GM12878 (cell line): Measurements from ENCODE around the gene DHFR. TPM values are rescaled to one million over a fixed set of nuclear protein-coding genes. Genes with fewer than 3 reads are reported as not detected.

Source experiments
- ATAC-seq: fragments of 200-7000 bp; cut with Tn5 transposase; 3 replicates; pipeline ENCODE4 v1.9.1; 2020; ENCODE audit warnings: mild to moderate bottlenecking, moderate library complexity
- BruUV-seq: library from RNA; stranded (reverse); fragments of 400-500 nt; replicated peaks from 2 replicates; lab custom pipeline; 2021; lab: Mats Ljungman, UMichigan
- CTCF ChIA-PET: fragments of 300-600 bp; sonication (Branson Sonifier 250); formaldehyde crosslinking; extraction: SDS; loops from one replicate; lab custom pipeline; 2021; ENCODE audit warnings: inconsistent platforms; lab: Yijun Ruan, JAX
- POLR2A ChIA-PET: fragments of 350-600 bp; formaldehyde crosslinking; extraction: SDS; loops from one replicate; lab custom pipeline; 2021; ENCODE audit warnings: inconsistent platforms; lab: Charles Lee
- RAD21 ChIA-PET: fragments of 300-600 bp; sonication (Branson Sonifier 250); formaldehyde crosslinking; loops from one replicate; lab custom pipeline; 2023; ENCODE audit warnings: antibody characterized with exemption; ENCODE audit not compliant: unreplicated experiment; lab: Charles Lee
- SMC1A ChIA-PET: fragments of 300-600 bp; sonication (Branson Sonifier 250); formaldehyde crosslinking; loops from one replicate; lab custom pipeline; 2023; ENCODE audit not compliant: unreplicated experiment, uncharacterized antibody; lab: Charles Lee
- DNase-seq: peaks from one replicate; pipeline ENCODE4 v3.0.0-alpha.2; 2011; ENCODE audit warnings: low read depth, low spot score
- FAIRE-seq: peaks from 3 replicates; lab custom pipeline; 2011; peaks lifted over from hg19 to GRCh38; lab: Jason Lieb, UNC
- H2AFZ ChIP-seq: 2 replicates; pipeline ENCODE4 v1.6.0; 2011; ENCODE audit warnings: low read depth, low read length, control low read depth; ENCODE audit not compliant: control insufficient read depth
- H3K27ac ChIP-seq: 2 replicates; pipeline ENCODE4 v1.5.1; 2011; ENCODE audit warnings: control low read depth; ENCODE audit not compliant: control insufficient read depth, insufficient read depth
- H3K27me3 ChIP-seq, 2 experiments: replicated peaks in 1 of 2; 2 replicates each; pipeline versions ENCODE4 v1.6.0 to v1.6.1; 2011; ENCODE audit warnings: low read length in 1 of 2; ENCODE audit not compliant: control insufficient read depth in 2 of 2, insufficient read depth in 2 of 2
- H3K36me3 ChIP-seq, 2 experiments: 2 replicates each; pipeline ENCODE4 v1.5.1; 2011; ENCODE audit warnings: low read length in 1 of 2; ENCODE audit not compliant: control insufficient read depth in 2 of 2, insufficient read depth in 2 of 2
- H3K4me1 ChIP-seq: 2 replicates; pipeline ENCODE4 v1.6.1; 2011; ENCODE audit warnings: mild to moderate bottlenecking, low read length, moderate library complexity, mixed read lengths; ENCODE audit not compliant: control insufficient read depth, insufficient read depth
- H3K4me2 ChIP-seq: 2 replicates; pipeline ENCODE4 v1.6.0; 2011; ENCODE audit warnings: control low read depth; ENCODE audit not compliant: control insufficient read depth, insufficient read depth
- H3K4me3 ChIP-seq: fragments of 200-600 bp; sonication (generic); 2 replicates; pipeline ENCODE4 v1.5.1; 2016
- H3K79me2 ChIP-seq: 2 replicates; pipeline ENCODE4 v1.6.0; 2011; ENCODE audit warnings: low read length; ENCODE audit not compliant: control insufficient read depth, insufficient read depth
- H3K9ac ChIP-seq: 2 replicates; pipeline ENCODE4 v1.8.0; 2011; ENCODE audit warnings: low read length, control low read depth, mixed read lengths; ENCODE audit not compliant: control insufficient read depth, insufficient read depth
- H3K9me3 ChIP-seq: replicated peaks from 3 replicates; pipeline ENCODE4 v1.5.1; 2011; ENCODE audit warnings: mild to moderate bottlenecking, low read length; ENCODE audit not compliant: control insufficient read depth, insufficient read depth
- H4K20me1 ChIP-seq: 2 replicates; pipeline ENCODE4 v1.6.0; 2011; ENCODE audit not compliant: control insufficient read depth, insufficient read depth
- BHLHE40 ChIP-seq, 2 experiments: fragments of 450-650 bp in 1 of 2; IDR thresholded peaks; 2 replicates each; pipeline ENCODE4 v1.6.1; 2011 to 2017; ENCODE audit warnings: low read depth in 2 of 2, borderline replicate concordance in 1 of 2, improper control_type of control experiment in 1 of 2, low read length in 1 of 2, mild to moderate bottlenecking in 1 of 2
- CHD4 ChIP-seq: fragments of 200-600 bp; sonication (generic); IDR thresholded peaks from 2 replicates; pipeline ENCODE4 v1.6.1; 2016; ENCODE audit warnings: mild to moderate bottlenecking
- POU2F2 ChIP-seq: IDR thresholded peaks from 3 replicates; pipeline ENCODE4 v1.6.1; 2011; ENCODE audit warnings: low read depth, mild to moderate bottlenecking, low read length, borderline replicate concordance
- RAD21 ChIP-seq: IDR thresholded peaks from 2 replicates; pipeline ENCODE4 v1.6.1; 2011; ENCODE audit warnings: mild to moderate bottlenecking, low read depth, low read length, moderate library complexity; ENCODE audit not compliant: insufficient read depth
- SKIL ChIP-seq: fragments of 450-650 bp; IDR thresholded peaks from 2 replicates; pipeline ENCODE4 v1.6.1; 2017; ENCODE audit warnings: mild to moderate bottlenecking, low read depth, inconsistent platforms; ENCODE audit not compliant: poor library complexity, severe bottlenecking
- SREBF2 ChIP-seq: IDR thresholded peaks from 2 replicates; pipeline ENCODE4 v1.6.1; 2012; ENCODE audit warnings: mild to moderate bottlenecking, low read length
- WRNIP1 ChIP-seq: IDR thresholded peaks from 2 replicates; pipeline ENCODE4 v1.6.1; 2011; ENCODE audit warnings: low read depth, low read length, improper control_type of control experiment, borderline replicate concordance
- ZBTB40 ChIP-seq: fragments of 450-650 bp; IDR thresholded peaks from 2 replicates; pipeline ENCODE4 v1.6.1; 2016; ENCODE audit warnings: mild to moderate bottlenecking, moderate library complexity, borderline replicate concordance
- ZNF622 ChIP-seq: fragments of 450-650 bp; IDR thresholded peaks from 2 replicates; pipeline ENCODE4 v1.6.1; 2017; ENCODE audit warnings: mild to moderate bottlenecking, inconsistent platforms
- ZSCAN29 ChIP-seq: fragments of 450-650 bp; IDR thresholded peaks from 2 replicates; pipeline ENCODE4 v1.6.1; 2017; ENCODE audit warnings: mild to moderate bottlenecking, moderate library complexity
- WGBS: methylation state at CpG from one replicate; pipeline ENCODE4 v1.1.6; 2016; ENCODE audit warnings: low lambda C conversion rate; ENCODE audit not compliant: insufficient replicate concordance, insufficient coverage; ENCODE audit errors: missing lambda C conversion rate; 5-methylcytosine and 5-hydroxymethylcytosine counted together
- in situ Hi-C: fragments of 300-500 bp; cut with MboI; formaldehyde crosslinking; loops from 9 replicates; pipeline ENCODE4 v1.14.3; 2018; ENCODE audit warnings: mixed read lengths
- intact Hi-C: fragments of 100-400 bp; cut with micrococcal nuclease; formaldehyde crosslinking; loops from one replicate; pipeline ENCODE4 v1.14.2; 2022; ENCODE audit not compliant: unreplicated experiment
- polyA plus RNA-seq, 11 experiments: library from polyadenylated mRNA; depleted of rRNA in 4 of 11; unstranded in 6 of 11; stranded (reverse) in 5 of 11; fragments of >200 nt; fragmentation: Nextera tagmentation in 4 of 11; fragmentation: Illumina TruSeq in 1 of 11; extraction: Ambion mirVana in 4 of 11; extraction: Trizol in 1 of 11; gene quantifications; 1 replicate in 1 of 11; 2 replicates in 10 of 11; pipeline versions ENCODE4 v1.2.1 to v1.2.3, GENCODE V29; 2011 to 2016; ENCODE audit warnings: inconsistent platforms in 2 of 11, missing spikeins in 2 of 11, low read depth in 1 of 11
- total RNA-seq, 4 experiments: library from RNA; depleted of rRNA in 3 of 4; stranded (reverse); fragments of >200 nt in 3 of 4; fragmentation: Illumina TruSeq in 1 of 4; extraction: Trizol in 1 of 4; gene quantifications; 2 replicates each; pipeline versions ENCODE4 v1.2.1 to v1.2.3, GENCODE V29; 2013 to 2021
- TF ChIP-seq, protein P1 (sequence below): fragments of 150-350 bp; IDR thresholded peaks from 2 replicates; pipeline ENCODE4 v1.6.1; 2016; ENCODE audit warnings: low read depth, low read length
- TF ChIP-seq, protein P2 (sequence below): IDR thresholded peaks from 2 replicates; pipeline ENCODE4 v1.6.1; 2011; ENCODE audit warnings: low read depth, low read length, improper control_type of control experiment, borderline replicate concordance

Gene DHFR
- total and polyA plus RNA-seq, 10 of the 15 experiments (the other 5 are each of a cell fraction or from before 2014, with no cell fraction given): 57.9 to 143 (median 71.4) TPM

GRCh38 chr5:80653502-80653901 lies 1.3 kb downstream of the DHFR start (continued):
- TF ChIP-seq SKIL: no peak
- no peak for TF ChIP-seq CHD4
- no peak for TF ChIP-seq BHLHE40 (IDR thresholded peaks at IDR 0.05; ENCODE audit: borderline replicate concordance in 1 of 2, low read depth in 2 of 2, low read length in 1 of 2)
- no peak for TF ChIP-seq SREBF2
- TF ChIP-seq ZNF622: no peak
- TF ChIP-seq, protein P1, sequence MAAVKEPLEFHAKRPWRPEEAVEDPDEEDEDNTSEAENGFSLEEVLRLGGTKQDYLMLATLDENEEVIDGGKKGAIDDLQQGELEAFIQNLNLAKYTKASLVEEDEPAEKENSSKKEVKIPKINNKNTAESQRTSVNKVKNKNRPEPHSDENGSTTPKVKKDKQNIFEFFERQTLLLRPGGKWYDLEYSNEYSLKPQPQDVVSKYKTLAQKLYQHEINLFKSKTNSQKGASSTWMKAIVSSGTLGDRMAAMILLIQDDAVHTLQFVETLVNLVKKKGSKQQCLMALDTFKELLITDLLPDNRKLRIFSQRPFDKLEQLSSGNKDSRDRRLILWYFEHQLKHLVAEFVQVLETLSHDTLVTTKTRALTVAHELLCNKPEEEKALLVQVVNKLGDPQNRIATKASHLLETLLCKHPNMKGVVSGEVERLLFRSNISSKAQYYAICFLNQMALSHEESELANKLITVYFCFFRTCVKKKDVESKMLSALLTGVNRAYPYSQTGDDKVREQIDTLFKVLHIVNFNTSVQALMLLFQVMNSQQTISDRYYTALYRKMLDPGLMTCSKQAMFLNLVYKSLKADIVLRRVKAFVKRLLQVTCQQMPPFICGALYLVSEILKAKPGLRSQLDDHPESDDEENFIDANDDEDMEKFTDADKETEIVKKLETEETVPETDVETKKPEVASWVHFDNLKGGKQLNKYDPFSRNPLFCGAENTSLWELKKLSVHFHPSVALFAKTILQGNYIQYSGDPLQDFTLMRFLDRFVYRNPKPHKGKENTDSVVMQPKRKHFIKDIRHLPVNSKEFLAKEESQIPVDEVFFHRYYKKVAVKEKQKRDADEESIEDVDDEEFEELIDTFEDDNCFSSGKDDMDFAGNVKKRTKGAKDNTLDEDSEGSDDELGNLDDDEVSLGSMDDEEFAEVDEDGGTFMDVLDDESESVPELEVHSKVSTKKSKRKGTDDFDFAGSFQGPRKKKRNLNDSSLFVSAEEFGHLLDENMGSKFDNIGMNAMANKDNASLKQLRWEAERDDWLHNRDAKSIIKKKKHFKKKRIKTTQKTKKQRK: no peak

GRCh38 chr5:80646926-80647325 lies 7.9 kb downstream of the DHFR start:
- POLR2A ChIA-PET: interaction anchor here (1.2 kb wide), 1 partner anchor 8 kb away, joined by 3 read pairs; no protein-coding TSS in a partner anchor
- CTCF ChIA-PET: no interaction called here
- TF ChIP-seq ZSCAN29 (no peak), ZBTB40 (no peak), RAD21 (no peak), POU2F2 (no peak), WRNIP1 (no peak)
- TF ChIP-seq, protein P2, sequence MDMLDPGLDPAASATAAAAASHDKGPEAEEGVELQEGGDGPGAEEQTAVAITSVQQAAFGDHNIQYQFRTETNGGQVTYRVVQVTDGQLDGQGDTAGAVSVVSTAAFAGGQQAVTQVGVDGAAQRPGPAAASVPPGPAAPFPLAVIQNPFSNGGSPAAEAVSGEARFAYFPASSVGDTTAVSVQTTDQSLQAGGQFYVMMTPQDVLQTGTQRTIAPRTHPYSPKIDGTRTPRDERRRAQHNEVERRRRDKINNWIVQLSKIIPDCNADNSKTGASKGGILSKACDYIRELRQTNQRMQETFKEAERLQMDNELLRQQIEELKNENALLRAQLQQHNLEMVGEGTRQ: no peak

More at GRCh38 chr5:80646926-80647325, 7.9 kb downstream of the DHFR start:
- no peak for DNase-seq
- H2AFZ ChIP-seq: no peak overlapping the region
- H3K27ac ChIP-seq: no peak overlapping the region
- no peak for FAIRE-seq
- H3K79me2 ChIP-seq: no peaks in the 10 kb centered on the region
- ATAC-seq: no peak
- 100% methylated on average over 3 of the region's 3 CpGs for WGBS
- no peak overlapping the region for H3K4me2 ChIP-seq
- H3K9me3 ChIP-seq: no peaks in the 10 kb centered on the region
- H3K4me3 ChIP-seq: no peak overlapping the region
- ChIA-PET SMC1A (no interaction called here), RAD21 (interaction anchor here (0.7 kb wide), 1 partner anchor 41 kb away, joined by 3 read pairs; no protein-coding TSS in a partner anchor)
- no peaks in the 10 kb centered on the region for H3K27me3 ChIP-seq
- no peak overlapping the region for H3K9ac ChIP-seq
- peaks cover 0 to 12% of the 10 kb centered on the region in 2 experiments; a peak in 2 of 4 replicates for H3K36me3 ChIP-seq
- in situ Hi-C loops: no loop called here
- no peaks in the 10 kb centered on the region for H4K20me1 ChIP-seq
- intact Hi-C loops: no loop called here
- no TSS peak for BruUV-seq
- no peaks in the 10 kb centered on the region for H3K4me1 ChIP-seq
